HL-60/S4 treated with retinoic acid at 250 ng/mL for 4 days and 3 days (cell line): ENCODE data around the gene ASXL2.

Experiments used
- in situ Hi-C: fragments of 300-500 bp; cut with MboI; formaldehyde crosslinking; loops from 2 replicates; pipeline ENCODE4 v1.7.0; 2022; ENCODE audit warnings: low sequenced_read_pairs

ASXL2 gene

GRCh38 chr2:25698752-25699151, 179.5 kb downstream of the ASXL2 start:
- in situ Hi-C loops = no loop called here

- in situ Hi-C loops = no loop called here
Observed at GRCh38 chr2:25697559-25698341, 180.5 kb downstream of the ASXL2 start.

GRCh38 chr2:25692737-25693445, 185.4 kb downstream of the ASXL2 start:
- in situ Hi-C loops = no loop called here

GRCh38 chr2:25692143-25692542, 186.1 kb downstream of the ASXL2 start:
- in situ Hi-C loops = no loop called here

GRCh38 chr2:25690058-25690457, 188.2 kb downstream of the ASXL2 start:
- in situ Hi-C loops = no loop called here

- in situ Hi-C loops = no loop called here
Observed at GRCh38 chr2:25688236-25688635, 190.1 kb downstream of the ASXL2 start.

GRCh38 chr2:25685741-25686140, 192.5 kb downstream of the ASXL2 start:
- in situ Hi-C loops = no loop called here

GRCh38 chr2:25684577-25685473, 193.5 kb downstream of the ASXL2 start:
- in situ Hi-C loops = no loop called here
